GM19397 (cell line): ENCODE data around the gene OCIAD2.
A peak's percentile ranks its signal among the peaks of the same experiment; 100 is the strongest.
"Not testable (repeated sequence)": the region's sequence is repeated elsewhere in the genome, so short reads cannot be mapped to it uniquely, and the experiment has no call there.

Source experiments
- ATAC-seq: cut with Tn5 transposase; IDR thresholded peaks from one replicate; pipeline ENCODE4 v1.9.1; 2021; ENCODE audit warnings: mild to moderate bottlenecking, moderate library complexity; ENCODE audit not compliant: unreplicated experiment

The OCIAD2 gene

GRCh38 chr4:48907706-48908477 is 1.3 kb upstream of the OCIAD2 start:
- ATAC-seq: no peak

- no peak for ATAC-seq
These were observed 1.1 kb downstream of the OCIAD2 start for GRCh38 chr4:48905363-48906015.

GRCh38 chr4:48904541-48905142 is 1.9 kb downstream of the OCIAD2 start:
- no peak for ATAC-seq

- no peak for ATAC-seq
These were observed 2.5 kb downstream of the OCIAD2 start for GRCh38 chr4:48904101-48904500.

- no peak for ATAC-seq
These were observed 4.3 kb downstream of the OCIAD2 start for GRCh38 chr4:48902266-48902665.

- no peak for ATAC-seq
These were observed 5.4 kb downstream of the OCIAD2 start for GRCh38 chr4:48901196-48901595.

- no peak for ATAC-seq
These were observed 6.6 kb downstream of the OCIAD2 start for GRCh38 chr4:48899950-48900349.

- peak; percentile 18 for ATAC-seq
These were observed 7.2 kb downstream of the OCIAD2 start for GRCh38 chr4:48899432-48899749.

GRCh38 chr4:48898733-48899431 is 7.7 kb downstream of the OCIAD2 start:
- peak; percentile 63 for ATAC-seq

- ATAC-seq: no peak
These were observed 9.7 kb downstream of the OCIAD2 start for GRCh38 chr4:48896845-48897244.

- ATAC-seq: no peak
These were observed 15.4 kb downstream of the OCIAD2 start for GRCh38 chr4:48891028-48891619.

GRCh38 chr4:48889750-48890149 is 16.8 kb downstream of the OCIAD2 start:
- not testable (repeated sequence) for ATAC-seq

GRCh38 chr4:48881646-48882045 is 24.9 kb downstream of the OCIAD2 start:
- ATAC-seq: not testable (repeated sequence)

- ATAC-seq: no peak
These were observed 26.8 kb downstream of the OCIAD2 start for GRCh38 chr4:48879561-48880442.

- ATAC-seq: no peak
These were observed 28.6 kb downstream of the OCIAD2 start for GRCh38 chr4:48877827-48878535.

GRCh38 chr4:48864696-48865095 is 41.9 kb downstream of the OCIAD2 start:
- not testable (repeated sequence) for ATAC-seq

GRCh38 chr4:48863728-48864127 is 42.8 kb downstream of the OCIAD2 start:
- ATAC-seq: no peak

- ATAC-seq: no peak
These were observed 43.9 kb downstream of the OCIAD2 start for GRCh38 chr4:48862661-48863060.

- ATAC-seq: no peak
These were observed 44.5 kb downstream of the OCIAD2 start for GRCh38 chr4:48862038-48862437.

- no peak for ATAC-seq
These were observed 48.4 kb downstream of the OCIAD2 start for GRCh38 chr4:48858130-48858529.
